Brain microvascular endothelial cell (primary cell): Measurements from ENCODE around the gene OSBPL5.

ENCODE experiments used
- DNase-seq: peaks from one replicate; pipeline ENCODE4 v3.0.0-alpha.2; 2020
- H3K27ac ChIP-seq: fragments of 250-450 bp; sonication (Bioruptor Pico); 2 replicates; pipeline ENCODE4 v1.5.1; 2020; ENCODE audit warnings: mild to moderate bottlenecking, moderate library complexity
- H3K27me3 ChIP-seq: fragments of 250-450 bp; sonication (Bioruptor Pico); replicated peaks from 2 replicates; pipeline ENCODE4 v1.5.1; 2020; ENCODE audit warnings: mild to moderate bottlenecking
- H3K36me3 ChIP-seq: fragments of 250-450 bp; sonication (Bioruptor Pico); replicated peaks from 2 replicates; pipeline ENCODE4 v1.5.1; 2020; ENCODE audit warnings: mild to moderate bottlenecking
- H3K4me3 ChIP-seq: 2 replicates; pipeline ENCODE4 v1.5.1; 2011; ENCODE audit warnings: low read depth, mild to moderate bottlenecking, control low read depth, low read length, moderate library complexity
- CTCF ChIP-seq: IDR thresholded peaks from 2 replicates; pipeline ENCODE4 v1.5.1; 2011; ENCODE audit warnings: low read depth, mild to moderate bottlenecking, moderate library complexity, low read length, control low read depth, inconsistent platforms; ENCODE audit errors: missing control alignments
- in situ Hi-C: cut with HindIII; loops from 2 replicates; pipeline ENCODE4 v1.10.0; 2017; ENCODE audit warnings: low sequenced_read_pairs, low pct_ligation_motif_present

Gene OSBPL5

GRCh38 chr11:3191586-3192324, 26.6 kb upstream of the OSBPL5 start:
- H3K27me3 ChIP-seq: peaks cover 3% of the 10 kb centered on the region
- no peak overlapping the region for H3K4me3 ChIP-seq
- H3K27ac ChIP-seq: no peak overlapping the region
- TF ChIP-seq CTCF: no peak
- in situ Hi-C loops: no loop called here
- no peaks in the 10 kb centered on the region for H3K36me3 ChIP-seq
- DNase-seq: no peak

GRCh38 chr11:3190600-3190999, 25.5 kb upstream of the OSBPL5 start:
- Histone ChIP-seq H3K27ac (no peak overlapping the region), H3K4me3 (no peak overlapping the region), H3K36me3 (no peaks in the 10 kb centered on the region), H3K27me3 (peaks cover 3% of the 10 kb centered on the region)
- in situ Hi-C loops: no loop called here
- no peak for DNase-seq
- TF ChIP-seq CTCF: no peak

DNA sequence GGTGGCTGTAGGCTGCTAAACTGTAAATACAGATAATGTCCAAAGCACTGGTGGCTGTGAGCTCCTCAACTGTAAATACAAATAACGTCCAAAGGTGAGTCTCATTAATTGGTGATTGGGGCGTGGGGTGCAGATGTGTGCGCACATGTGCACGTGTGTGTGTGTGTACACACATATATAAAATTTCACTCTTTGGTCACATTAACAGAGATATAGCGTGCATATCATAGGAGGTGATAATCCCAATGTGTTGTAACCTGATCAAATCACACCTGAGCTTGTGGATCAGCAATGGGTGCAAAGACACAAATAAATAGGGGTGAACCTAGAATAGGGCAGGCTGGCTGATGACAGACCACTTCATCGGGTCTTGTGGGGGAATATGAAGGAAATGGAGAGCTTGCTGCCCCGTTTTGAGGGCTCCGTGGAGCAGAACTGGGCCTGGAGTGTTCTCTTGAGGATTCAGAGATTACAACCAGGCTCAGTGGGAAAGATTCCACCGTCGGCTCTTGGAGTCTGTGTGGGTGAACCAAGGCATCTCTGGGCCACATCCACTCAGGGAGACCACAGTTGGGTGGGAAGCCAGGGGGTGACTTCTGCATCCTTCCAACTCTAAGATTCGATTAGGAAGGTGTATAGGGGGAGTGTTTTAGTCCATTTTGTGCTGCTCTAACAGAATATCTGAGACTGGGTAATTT, 24.9 kb upstream of the OSBPL5 start:
- Histone ChIP-seq H3K27ac (no peak overlapping the region), H3K36me3 (no peaks in the 10 kb centered on the region), H3K4me3 (no peak overlapping the region), H3K27me3 (peaks cover 3% of the 10 kb centered on the region)
- TF ChIP-seq CTCF: no peak
- no peak for DNase-seq
- in situ Hi-C loops: no loop called here

DNA sequence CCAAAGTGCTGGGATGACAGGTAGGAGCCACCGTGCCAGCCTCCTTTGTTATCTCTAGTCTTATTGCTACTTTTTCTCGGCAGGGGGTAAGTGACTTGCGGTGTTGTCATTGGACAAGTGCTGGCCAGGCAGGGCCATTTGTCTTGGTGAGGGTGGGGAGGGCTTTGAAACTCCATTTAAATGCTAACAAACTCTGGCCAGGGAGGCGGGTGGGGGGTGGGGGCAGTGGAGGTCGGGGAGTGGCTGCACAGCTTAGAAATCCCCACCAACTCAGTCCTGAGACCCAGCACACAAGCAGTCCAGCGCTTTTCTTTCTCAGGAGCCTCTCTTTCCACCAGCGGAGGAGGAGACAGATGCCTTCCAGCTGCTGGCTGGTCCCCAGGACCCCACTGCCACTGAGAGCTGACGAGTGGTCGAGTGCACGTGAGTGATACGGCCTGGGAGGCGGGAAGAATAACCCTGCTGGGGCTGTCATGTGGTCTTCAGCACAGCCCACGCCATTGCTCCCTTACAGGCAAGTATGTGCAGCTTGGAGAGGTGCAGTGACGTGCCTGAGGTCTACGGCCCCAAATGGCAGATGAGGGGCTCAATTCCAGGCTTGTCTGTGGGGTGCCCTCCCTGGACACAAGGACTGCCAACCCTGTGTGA, 24.2 kb upstream of the OSBPL5 start:
- H3K27ac ChIP-seq: no peak overlapping the region
- H3K4me3 ChIP-seq: no peak overlapping the region
- no peak for DNase-seq
- H3K36me3 ChIP-seq: no peaks in the 10 kb centered on the region
- TF ChIP-seq CTCF: no peak
- H3K27me3 ChIP-seq: peaks cover 3% of the 10 kb centered on the region
- in situ Hi-C loops: no loop called here

GRCh38 chr11:3188496-3189195, 23.5 kb upstream of the OSBPL5 start:
- Histone ChIP-seq H3K27me3 (peaks cover 2% of the 10 kb centered on the region), H3K36me3 (no peaks in the 10 kb centered on the region), H3K27ac (no peak overlapping the region), H3K4me3 (no peak overlapping the region)
- no peak for TF ChIP-seq CTCF
- in situ Hi-C loops: no loop called here
- DNase-seq: no peak
